Raji (cell line): Measurements from ENCODE around the gene ACP2.
A peak's percentile ranks its signal among the peaks of the same experiment; 100 is the strongest.

Source experiments
- POLR2A ChIP-seq: IDR thresholded peaks from 2 replicates; pipeline ENCODE4 v1.6.1; 2011; ENCODE audit warnings: low read depth, low read length, control low read depth; ENCODE audit not compliant: insufficient read depth

Gene ACP2

GRCh38 chr11:47234669-47235100 lies 13.9 kb downstream of the ACP2 start:
- TF ChIP-seq POLR2A, result no peak

DNA sequence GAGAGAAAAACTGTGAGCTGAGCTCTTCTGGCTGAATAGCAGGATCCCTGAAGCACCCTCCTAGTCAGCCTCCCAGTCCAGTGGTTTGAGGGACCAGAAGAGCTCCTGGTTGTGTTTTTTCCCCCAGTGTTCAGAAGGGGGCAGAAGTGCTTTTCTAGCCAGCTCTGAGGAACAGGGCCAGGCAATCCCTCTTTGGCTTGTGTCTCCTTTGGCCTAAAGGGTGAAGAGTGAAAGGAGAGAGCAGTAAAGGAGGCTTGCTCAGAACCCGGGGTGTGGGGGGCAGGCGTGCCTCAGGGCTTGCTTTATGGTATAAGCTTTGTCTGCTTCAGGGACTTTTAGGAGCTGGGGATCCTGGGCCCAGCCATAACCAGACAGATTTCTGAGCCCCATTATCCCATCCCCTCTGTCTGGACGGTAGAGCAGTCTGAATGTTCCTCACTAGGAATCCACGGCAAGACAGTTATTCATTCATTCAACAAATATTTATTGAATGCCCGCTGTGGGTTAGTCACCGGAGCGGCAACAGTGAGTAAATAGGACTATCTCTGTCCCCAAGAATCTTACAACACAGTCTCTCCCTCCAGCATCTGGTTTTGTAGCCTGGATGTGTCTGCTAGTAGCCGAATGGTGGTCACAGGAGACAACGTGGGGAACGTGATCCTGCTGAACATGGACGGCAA lies 14.5 kb downstream of the ACP2 start:
- no peak for TF ChIP-seq POLR2A

GRCh38 chr11:47233051-47233450 lies 15.6 kb downstream of the ACP2 start:
- TF ChIP-seq POLR2A, result no peak

DNA sequence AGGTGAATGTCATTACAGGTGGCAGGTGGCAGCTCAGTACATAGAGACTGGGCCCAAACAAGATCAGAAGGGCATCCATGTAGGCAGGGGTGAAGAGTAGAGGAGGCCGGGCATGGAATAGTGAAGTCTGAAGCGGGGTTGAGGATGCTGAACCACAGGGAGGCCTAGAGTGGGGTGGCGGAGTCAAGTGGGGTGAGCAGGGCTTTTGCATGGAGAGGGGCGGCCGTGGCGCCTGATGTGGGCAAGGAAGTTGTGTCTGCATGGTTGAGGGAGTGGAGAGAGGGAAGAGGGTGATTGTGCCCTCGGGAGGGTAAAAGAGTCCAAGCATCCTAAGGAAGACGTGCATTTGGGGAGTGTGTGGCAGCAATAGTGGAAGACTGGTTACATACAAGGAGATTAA lies 19.5 kb downstream of the ACP2 start:
- TF ChIP-seq POLR2A, result no peak

GRCh38 chr11:47225552-47226400 lies 22.8 kb downstream of the ACP2 start:
- TF ChIP-seq POLR2A, result no peak

GRCh38 chr11:47222696-47223095 lies 25.9 kb downstream of the ACP2 start:
- TF ChIP-seq POLR2A, result no peak

DNA sequence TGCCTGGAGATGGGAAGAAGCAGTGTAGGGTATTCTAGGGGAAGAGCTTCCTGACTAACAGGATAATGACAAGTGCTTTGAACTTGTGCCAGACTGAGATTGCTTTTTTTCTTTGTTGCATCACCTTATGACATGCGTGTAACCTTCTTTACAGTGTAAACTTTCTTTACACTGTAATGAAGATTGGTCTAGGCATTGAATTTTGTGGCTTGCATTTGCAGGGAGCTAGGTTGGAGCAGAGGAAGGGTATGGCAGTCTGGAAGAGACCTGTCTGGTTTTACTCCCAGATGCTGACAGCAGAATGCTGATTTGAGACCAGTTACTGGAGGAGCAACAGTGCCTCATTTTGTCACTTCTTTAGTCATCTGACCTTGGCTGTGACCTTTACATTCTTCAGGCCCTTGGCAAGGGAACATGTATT lies 28.2 kb downstream of the ACP2 start:
- no peak for TF ChIP-seq POLR2A

DNA sequence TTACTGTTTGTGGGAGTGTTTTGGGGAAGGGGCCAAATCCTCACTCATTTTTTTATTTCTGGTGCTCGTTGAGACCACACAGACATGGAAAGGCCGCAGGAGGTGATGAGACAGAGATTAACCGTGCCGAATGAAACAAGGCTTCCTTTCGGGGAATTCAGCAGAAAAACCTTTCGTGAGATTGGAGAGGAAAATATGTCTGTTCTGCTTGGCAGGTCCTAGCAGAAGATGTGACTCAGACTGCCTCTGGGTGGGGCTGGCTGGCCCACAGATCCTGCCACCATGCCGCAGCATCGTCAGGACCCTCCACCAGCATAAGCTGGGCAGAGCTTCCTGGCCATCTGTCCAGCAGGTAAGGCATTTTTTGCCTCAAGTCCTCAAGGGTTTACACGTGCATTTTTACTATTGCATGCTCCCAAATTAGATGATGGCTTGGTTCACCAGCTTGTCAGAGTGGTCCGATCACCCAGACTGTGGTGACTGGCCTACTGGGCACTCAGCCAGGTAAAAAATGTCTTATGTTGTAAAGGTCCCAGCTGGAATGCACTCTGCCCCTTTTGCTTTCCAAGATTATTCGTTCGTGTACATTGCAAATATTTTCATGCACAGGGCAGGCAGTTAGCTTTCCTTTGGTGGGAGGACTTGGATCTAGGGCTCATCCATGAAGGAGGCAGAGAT lies 32.4 kb downstream of the ACP2 start:
- no peak for TF ChIP-seq POLR2A

DNA sequence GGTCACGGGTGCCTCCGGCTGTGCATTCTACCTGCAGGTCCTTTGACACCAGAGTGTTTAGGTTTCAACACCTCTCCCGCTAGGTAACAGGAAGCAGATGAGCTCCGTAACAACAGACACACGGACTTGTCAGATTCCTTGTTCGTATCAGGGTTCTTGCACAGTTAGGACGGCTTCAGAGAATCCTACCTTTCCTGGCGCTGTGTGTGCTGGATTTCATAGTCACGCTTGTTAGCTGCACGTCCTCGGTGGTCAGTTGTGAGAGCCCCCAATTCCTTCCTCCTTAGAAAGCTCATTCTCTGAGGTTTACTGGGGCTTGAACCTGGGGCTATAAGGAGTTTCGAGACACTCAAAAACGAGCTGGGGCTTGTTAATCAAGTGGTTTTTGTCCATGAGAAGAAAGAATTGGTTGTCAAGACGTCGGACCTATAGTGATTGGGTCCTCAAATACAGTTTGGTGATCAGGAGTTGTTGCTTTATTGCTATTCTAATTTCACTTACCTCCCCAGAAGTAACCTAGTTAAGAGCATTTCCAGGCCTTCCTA lies 33.2 kb downstream of the ACP2 start:
- TF ChIP-seq POLR2A, result peak; percentile 40; the same call in 1 of the 2 replicates

DNA sequence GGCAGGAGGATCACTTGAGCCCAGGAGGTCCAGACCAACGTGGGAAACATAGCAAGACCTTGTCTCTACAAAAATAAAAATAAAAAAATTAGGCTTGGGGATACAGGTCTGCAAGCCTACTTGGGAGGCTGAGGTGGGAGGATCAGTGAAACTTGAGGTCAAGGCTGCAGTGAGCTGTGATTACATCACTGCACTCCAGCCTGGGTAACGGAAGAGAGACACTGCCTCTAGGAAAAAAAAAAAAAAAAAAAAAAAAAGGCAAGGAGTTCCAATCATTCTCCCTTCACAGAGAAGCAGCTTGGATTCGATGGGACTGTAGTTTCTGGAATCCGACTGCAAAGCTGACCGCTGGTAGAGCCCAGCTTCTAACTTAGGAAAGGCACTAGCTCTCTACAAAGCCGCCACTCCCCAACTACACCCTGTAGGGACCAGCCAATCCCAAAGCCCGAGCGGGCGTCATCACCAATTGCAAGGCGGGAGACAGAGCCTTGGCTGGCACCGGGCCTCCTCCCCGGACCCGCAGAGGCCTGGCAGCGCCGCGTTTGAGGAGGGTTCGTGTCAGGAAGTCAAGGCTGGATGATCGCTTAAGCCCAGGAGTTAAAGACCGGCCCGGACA lies 34.6 kb downstream of the ACP2 start:
- TF ChIP-seq POLR2A, result peak; percentile 65

GRCh38 chr11:47212938-47213337 lies 35.7 kb downstream of the ACP2 start:
- TF ChIP-seq POLR2A, result no peak

DNA sequence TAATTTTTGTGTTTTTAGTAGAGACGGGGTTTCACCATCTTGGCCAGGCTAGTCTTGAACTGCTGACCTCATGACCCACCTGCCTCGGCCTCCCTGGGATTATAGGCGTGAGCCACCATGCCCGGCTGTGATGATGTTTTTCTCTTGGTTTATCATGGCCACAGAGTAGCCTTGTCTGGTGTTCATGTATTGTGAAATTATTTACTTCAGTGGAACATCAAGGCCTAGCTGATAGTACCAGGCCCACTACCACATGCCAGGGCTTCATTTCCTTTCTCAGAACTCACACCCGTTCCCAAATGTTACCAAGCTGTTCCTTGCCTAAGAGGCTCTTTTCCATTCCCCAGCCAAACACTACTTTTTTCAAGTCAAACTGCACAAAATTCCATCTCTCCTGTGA lies 40.0 kb downstream of the ACP2 start:
- no peak for TF ChIP-seq POLR2A

GRCh38 chr11:47207459-47207858 lies 41.2 kb downstream of the ACP2 start:
- TF ChIP-seq POLR2A, result no peak

GRCh38 chr11:47204637-47204989 lies 44.0 kb downstream of the ACP2 start:
- TF ChIP-seq POLR2A, result no peak

GRCh38 chr11:47202576-47202975 lies 46.0 kb downstream of the ACP2 start:
- no peak for TF ChIP-seq POLR2A

DNA sequence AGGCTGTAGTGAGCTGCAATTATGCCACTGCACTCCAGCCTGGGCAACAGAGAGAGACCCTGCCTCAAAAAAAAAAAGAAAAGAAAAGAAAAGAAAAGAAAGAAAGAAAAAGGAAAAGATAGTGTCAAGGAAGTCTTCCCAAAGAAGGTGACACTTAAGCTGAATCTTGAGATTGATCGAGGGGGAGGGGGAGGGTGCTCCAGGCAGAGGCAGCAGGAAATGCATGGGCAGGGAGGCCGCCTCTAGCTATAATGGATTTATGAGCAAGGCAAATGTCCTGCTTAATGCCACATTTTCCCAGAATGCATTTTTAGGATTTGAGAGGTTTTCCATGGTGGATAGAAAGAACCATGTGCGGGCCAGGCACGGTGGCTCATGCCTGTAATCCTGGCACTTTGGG lies 47.6 kb downstream of the ACP2 start:
- TF ChIP-seq POLR2A, result no peak

DNA sequence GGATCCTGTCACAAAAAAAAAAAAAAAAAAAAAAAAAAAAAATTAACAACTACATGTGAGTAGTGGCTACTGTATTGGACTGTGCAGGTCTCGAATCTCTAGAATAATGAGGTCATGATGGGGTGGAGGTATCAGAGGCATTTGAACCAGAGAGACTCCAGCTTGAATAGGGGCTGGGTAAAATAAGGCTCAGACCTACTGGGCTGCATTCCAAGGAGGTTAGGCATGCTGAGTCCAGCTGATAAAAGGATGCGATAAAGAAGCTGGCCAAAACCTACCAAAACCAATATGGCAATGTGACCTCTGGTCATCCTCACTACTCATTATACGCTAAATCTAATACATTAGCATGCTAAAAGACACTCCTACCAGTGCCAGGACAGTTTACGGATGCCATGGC lies 56.5 kb downstream of the ACP2 start:
- no peak for TF ChIP-seq POLR2A
